Measurements from ENCODE around the gene FOXK2.

DNA sequence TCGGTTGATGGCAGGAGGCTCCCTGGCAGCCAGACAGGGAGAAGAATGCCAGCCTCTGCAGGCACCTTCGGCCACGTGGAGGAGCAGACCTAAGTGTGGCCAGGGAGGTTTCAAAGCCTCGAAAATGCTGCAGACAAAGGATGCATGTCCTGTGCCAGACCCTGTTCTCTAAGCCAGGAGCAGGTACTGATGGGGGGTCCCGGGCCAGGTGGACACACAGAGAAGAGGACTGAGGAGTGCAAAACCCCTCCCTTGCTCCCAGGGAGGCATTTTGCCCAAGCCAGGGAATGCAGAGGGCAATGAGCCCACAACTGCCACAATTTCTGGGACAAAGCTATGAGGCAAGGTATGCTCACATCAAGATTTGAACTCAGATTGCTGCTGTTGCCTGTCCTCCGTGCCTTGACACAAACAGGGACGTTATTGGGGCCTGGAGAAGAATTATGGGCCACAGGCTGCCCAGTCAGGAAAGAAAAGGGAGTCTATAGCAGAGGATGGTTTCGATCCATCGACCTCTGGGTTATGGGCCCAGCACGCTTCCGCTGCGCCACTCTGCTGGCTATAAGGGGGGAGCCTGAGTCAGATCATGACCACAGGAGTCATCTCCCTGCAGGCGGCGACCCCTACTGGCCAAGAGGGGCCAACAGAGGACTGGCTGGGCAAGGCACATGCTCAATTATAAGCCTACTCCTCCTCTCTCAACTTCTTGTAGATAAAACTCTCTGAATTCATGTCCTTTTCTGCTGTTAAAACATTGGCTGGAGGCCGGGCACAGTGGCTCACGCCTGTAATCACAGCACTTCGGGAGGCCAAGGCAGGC is 25.1 kb upstream of the FOXK2 start:
- no peak for TF ChIP-seq POLR2A (IDR thresholded peaks at IDR 0.05)
- TF ChIP-seq, protein P1, sequence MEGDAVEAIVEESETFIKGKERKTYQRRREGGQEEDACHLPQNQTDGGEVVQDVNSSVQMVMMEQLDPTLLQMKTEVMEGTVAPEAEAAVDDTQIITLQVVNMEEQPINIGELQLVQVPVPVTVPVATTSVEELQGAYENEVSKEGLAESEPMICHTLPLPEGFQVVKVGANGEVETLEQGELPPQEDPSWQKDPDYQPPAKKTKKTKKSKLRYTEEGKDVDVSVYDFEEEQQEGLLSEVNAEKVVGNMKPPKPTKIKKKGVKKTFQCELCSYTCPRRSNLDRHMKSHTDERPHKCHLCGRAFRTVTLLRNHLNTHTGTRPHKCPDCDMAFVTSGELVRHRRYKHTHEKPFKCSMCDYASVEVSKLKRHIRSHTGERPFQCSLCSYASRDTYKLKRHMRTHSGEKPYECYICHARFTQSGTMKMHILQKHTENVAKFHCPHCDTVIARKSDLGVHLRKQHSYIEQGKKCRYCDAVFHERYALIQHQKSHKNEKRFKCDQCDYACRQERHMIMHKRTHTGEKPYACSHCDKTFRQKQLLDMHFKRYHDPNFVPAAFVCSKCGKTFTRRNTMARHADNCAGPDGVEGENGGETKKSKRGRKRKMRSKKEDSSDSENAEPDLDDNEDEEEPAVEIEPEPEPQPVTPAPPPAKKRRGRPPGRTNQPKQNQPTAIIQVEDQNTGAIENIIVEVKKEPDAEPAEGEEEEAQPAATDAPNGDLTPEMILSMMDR (IDR thresholded peaks at IDR 0.05 in 4 of 5, conservative IDR thresholded peaks at IDR 0.05 in 1 of 5) = peak; percentile 64 to 84 (median 76)

All from gastrocnemius medialis (tissue), 4 donors.